ENCODE data around the gene VSIG10L.

DNA sequence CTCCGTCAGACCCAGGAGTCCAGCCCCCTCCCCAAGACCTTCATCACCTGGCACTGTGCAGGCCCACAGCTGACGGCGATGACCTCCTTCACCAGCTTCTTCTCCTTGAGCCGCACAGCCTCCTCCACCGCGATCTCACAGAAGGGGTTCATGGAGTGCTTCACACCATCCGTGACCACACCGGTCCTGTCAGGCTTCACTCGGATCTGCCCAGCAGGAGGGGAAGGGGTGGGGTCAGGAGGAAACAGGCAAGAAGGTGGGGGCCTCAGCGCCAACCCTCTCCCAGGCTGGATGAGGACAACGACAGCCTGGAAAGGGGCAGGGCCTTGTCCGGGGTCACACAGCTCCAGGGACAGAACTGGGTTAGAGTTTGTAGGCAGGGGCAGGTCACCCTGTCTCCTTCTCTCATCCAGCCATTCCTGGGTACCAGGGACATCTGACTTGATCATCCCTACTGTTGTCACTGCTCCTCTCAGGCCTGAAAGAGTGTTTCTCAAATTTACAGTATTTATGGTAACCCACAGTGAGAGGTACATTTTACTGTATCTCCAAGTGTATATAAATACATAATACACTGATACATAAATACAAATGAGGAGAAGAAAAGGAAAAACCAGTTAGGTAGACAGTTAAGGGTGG is 12.3 kb upstream of the VSIG10L start:
- TF ChIP-seq, protein P1, sequence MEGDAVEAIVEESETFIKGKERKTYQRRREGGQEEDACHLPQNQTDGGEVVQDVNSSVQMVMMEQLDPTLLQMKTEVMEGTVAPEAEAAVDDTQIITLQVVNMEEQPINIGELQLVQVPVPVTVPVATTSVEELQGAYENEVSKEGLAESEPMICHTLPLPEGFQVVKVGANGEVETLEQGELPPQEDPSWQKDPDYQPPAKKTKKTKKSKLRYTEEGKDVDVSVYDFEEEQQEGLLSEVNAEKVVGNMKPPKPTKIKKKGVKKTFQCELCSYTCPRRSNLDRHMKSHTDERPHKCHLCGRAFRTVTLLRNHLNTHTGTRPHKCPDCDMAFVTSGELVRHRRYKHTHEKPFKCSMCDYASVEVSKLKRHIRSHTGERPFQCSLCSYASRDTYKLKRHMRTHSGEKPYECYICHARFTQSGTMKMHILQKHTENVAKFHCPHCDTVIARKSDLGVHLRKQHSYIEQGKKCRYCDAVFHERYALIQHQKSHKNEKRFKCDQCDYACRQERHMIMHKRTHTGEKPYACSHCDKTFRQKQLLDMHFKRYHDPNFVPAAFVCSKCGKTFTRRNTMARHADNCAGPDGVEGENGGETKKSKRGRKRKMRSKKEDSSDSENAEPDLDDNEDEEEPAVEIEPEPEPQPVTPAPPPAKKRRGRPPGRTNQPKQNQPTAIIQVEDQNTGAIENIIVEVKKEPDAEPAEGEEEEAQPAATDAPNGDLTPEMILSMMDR (conservative IDR thresholded peaks at IDR 0.05; ENCODE audit: low read depth, low read length) = no peak
- TF ChIP-seq EZH2phosphoT487 (IDR thresholded peaks at IDR 0.05; ENCODE audit: borderline replicate concordance, low read length) = no peak
